ENCODE measurements around the gene MADCAM1. TPM values are rescaled to one million over a fixed set of nuclear protein-coding genes. Genes with fewer than 3 reads are reported as not detected.

Gene MADCAM1
- total RNA-seq, 1 donor from 2014 or later: 0.53 TPM

DNA sequence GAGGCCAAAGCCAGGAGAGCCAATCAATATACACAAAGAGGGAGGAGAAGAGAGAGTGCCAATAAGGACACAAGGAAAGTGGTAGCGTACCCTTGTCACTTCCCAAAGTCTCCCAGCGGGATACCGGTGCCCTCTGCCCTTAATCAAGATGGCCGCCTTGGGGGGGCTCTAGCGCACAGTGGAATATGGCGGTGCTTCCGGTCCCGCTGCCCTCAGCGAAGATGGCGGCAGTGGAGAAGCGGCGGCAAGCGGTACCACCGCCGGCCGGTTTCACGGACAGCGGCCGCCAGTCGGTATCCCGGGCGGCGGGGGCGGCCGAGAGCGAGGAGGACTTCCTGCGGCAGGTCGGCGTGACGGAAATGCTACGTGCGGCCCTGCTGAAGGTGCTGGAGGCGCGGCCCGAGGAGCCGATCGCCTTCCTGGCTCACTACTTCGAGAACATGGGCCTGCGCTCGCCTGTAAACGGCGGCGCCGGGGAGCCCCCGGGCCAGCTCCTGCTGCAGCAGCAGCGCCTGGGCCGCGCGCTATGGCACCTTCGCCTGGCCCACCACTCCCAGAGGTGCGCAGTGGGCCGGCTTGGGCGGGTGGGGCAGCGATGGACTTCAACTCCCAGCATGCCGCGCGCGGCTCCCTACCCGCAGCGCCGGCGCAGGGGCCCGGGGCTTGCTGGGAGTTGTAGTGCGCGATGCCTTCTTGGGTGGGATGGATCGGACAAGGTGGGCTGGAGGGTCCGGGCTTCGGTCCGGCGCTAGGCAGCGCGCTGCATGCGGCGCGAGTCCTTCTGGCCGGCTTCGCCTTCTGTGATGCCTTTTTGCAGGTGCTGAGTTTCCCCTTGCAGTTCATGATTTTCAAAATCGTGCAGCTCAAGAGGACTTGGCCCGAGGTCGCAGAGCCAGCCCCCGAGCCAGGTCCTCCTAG is 11.3 kb downstream of the MADCAM1 start, which contains the start of gene TPGS1:
TPGS1 (plus strand) TSS at position 212 of the 918 bp plus-strand sequence; CDS start at position 222, 10 bp downstream.
- DNase-seq (ENCODE audit: low spot score): peak; percentile 99
- peak; percentile 87 for ATAC-seq

DNA sequence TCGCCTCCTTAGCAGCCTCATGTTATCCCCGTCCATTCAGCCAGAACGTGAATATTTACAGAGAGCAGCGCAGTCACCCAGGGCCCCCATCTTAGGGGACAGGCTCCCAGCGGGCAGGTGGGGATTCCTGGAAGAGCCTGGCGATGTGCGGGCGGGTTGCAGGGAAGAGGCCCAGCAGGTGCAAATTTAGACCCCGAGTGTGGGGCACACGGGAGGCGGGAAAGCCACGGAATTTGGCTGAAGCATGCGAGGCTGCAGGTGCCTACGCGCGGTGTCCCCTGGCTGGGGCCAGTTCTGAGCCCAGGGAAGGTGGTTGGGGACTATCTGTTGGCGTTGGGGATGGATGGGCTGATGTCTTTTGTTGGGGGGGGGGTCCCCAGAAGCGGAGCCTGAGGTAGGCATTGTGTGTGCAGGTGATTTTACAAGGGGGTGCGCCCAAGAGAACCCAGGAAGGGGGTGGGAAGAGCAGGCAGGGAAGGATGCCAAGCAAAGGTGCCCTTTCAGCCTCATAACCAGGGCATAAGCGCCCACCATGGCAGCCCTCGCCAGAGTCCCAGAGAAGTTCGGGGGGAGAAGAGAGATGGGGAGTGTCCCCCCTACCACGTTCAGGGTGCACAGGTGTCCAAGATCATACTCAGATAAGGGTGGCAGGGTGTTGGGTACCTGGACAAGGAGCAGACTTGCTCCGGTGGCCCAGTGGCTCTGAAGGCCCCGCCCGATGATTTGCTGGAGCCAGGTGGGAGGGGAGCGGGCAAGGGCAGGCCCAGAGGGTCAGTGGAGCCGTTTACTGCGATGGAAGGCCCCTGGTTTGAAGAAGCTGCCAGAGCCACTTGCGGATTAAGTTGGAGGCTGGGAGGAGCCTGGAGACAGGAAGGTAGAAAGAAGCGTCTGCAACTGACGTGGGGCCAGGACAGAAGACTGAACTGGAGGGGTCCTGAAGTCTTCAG is 12.2 kb downstream of the MADCAM1 start:
- DNase-seq (ENCODE audit: low spot score) (no peak), ATAC-seq (no peak)

- DNase-seq (ENCODE audit: low spot score) (peak; percentile 68), ATAC-seq (peak; percentile 10)
Measured at GRCh38 chr19:510606-511100, 14.4 kb downstream of the MADCAM1 start.

DNA sequence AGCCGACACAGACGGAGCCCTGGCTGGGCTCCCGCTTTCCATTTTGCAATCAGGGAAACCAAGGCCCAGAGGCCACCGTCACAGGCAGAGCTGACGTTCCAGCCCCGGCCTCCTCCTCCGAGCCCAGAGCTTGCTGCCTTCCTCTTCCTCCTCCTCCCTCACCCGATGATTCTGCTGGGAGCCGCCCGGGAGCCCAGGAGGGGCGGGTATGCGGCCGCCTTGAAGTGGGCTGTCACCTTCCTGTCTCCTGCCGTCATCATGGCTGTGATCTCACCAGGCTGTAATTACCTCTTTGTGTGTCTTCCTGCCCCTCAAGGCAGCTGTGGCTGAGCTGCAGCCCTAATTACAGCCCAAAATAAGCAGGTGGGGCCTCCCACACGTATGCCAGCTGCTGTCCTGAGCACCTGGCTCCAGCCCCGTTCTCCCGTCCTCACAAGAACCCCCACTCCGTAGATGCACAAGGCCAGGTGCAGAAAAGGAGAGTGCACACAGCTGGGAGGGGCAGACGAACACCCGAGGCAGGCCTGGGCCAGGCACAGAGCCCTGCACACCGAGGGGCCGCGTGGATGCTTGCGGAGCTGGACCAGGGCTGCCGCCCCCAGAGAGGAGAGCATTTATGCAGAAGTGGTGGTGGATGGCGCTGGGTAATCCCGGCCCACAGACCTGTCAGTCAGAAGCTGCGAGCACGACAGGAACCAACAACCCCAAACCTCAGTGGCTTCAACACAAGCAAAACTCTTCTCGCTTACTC is 15.0 kb downstream of the MADCAM1 start:
- DNase-seq (ENCODE audit: low spot score): no peak
- ATAC-seq: no peak

GRCh38 chr19:512547-513365 is 16.5 kb downstream of the MADCAM1 start:
- DNase-seq (ENCODE audit: low spot score) (no peak), ATAC-seq (no peak)

DNA sequence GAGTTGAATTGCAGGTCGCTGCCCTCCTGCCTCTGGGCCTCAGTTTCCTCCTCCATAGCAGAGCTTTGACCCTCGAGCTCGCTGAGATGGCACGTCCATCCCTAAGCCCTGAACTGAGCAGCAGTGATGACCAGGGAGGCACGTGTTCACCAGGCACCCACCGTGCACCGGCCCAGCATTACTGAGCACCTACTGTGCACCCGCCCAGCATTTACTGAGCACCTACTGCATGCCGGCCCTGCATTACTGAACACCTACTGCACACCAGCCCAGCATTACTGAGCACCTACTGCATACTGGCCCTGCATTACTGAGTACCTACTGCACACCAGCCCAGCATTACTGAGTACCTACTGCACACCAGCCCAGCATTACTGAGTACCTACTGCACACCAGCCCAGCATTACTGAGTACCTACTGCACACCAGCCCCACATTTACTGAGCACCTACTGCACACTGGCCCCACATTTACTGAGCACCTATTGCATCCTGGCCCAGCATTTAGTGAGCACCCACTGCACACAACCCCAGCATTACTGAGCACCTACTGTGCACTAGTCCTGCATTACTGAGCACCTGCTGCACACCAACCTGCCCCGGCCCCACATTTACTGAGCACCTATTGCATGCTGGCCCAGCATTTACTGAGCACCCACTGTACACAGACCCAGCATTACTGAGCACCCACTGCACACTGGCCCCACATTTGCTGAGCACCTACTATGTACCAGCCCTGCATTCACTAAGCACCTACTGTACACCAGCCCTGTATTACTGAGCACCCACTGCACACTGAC is 17.3 kb downstream of the MADCAM1 start:
- ATAC-seq: no peak
- no peak for DNase-seq (ENCODE audit: low spot score)

GRCh38 chr19:514166-514663 is 17.9 kb downstream of the MADCAM1 start:
- DNase-seq (ENCODE audit: low spot score) (no peak), ATAC-seq (no peak)

- peak; percentile 10 for ATAC-seq
- DNase-seq (ENCODE audit: low spot score): no peak
Measured at GRCh38 chr19:517721-518597, 21.7 kb downstream of the MADCAM1 start.

DNA sequence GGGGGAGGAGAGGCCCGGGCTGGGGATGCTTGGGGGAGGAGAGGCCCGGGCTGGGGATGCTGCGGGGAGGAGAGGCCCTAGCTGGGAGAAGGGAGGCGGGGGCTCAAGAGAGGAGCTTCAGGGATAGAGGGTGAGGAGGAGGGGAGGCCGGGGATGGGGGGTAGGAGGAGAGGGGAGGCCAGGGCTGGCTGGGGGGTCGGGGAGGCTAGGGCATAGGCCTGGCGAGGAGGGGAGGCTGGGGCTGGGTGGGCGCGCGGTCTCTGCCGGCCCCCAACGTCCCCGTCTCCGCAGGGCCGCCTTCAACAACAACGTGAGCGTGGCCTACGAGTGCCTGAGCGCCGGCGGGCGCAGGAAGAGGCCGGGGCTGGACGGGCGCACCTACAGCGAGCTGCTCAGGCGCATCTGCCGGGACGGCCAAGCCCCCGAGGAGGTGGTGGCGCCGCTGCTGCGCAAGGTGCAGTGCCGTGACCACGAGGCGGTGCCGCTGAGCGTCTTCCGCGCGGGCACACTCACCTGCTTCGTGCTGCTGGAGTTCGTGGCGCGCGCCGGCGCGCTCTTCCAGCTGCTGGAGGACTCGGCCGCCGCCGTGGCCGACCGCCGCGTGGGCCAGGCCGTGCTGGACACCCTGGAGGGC is 22.4 kb downstream of the MADCAM1 start:
- peak; percentile 33 for ATAC-seq
- DNase-seq (ENCODE audit: low spot score): no peak

- no peak for DNase-seq (ENCODE audit: low spot score)
- peak; percentile 8 for ATAC-seq
Measured at GRCh38 chr19:519449-519865, 23.2 kb downstream of the MADCAM1 start.

GRCh38 chr19:522726-523125 is 26.4 kb downstream of the MADCAM1 start:
- DNase-seq (ENCODE audit: low spot score) (no peak), ATAC-seq (no peak)

DNA sequence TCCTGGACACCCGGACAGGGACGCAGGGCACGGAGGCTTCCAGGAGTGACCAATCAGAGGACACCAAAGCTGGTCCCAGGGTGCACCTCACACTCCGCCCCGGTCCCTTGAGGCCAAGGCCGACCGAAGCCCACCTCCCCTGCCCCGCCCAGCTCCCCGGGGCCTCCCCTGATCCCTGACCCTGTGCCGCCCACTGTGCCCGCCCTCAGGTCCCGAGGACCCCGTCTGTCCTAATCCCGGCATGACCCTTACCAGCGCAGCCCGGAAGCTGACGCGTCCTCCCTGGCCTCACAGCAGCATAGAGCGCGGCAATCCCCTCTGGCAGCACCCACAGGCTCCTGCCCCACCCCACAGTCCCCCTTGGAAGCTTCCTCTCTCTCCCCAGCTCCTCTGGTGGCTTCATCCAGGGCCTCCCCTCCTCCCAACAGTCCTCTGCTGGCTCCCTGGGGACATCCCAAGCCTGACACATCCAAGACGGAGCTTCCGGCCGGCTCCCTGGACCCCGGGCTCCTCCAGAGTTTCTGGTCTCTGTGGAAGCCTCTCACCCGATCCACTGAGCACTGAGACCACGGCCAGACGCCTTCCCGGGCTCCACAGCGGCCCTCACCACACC is 27.9 kb downstream of the MADCAM1 start:
- DNase-seq (ENCODE audit: low spot score) (no peak), ATAC-seq (peak; percentile 11)

DNA sequence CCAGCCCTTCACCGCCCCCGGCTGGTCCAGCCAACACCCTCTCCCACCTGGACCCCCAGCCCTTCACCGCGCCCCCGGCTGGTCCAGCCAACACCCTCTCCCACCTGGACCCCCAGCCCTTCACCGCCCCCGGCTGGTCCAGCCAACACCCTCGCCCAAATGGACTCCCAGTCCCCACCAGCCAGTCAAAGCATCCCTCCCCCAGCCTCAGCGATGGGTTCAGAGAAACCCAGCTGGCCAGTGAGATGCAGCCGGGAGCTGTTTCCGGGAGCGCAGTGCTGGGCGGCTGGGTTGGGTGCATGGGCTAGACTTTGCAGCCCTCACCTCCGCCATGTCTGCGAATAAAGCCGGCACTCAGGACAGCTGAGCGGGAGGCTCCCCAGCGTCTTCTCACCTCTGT is 28.7 kb downstream of the MADCAM1 start:
- DNase-seq (ENCODE audit: low spot score) (no peak), ATAC-seq (no peak)

GRCh38 chr19:525857-526419 is 29.7 kb downstream of the MADCAM1 start:
- no peak for ATAC-seq
- no peak for DNase-seq (ENCODE audit: low spot score)

DNA sequence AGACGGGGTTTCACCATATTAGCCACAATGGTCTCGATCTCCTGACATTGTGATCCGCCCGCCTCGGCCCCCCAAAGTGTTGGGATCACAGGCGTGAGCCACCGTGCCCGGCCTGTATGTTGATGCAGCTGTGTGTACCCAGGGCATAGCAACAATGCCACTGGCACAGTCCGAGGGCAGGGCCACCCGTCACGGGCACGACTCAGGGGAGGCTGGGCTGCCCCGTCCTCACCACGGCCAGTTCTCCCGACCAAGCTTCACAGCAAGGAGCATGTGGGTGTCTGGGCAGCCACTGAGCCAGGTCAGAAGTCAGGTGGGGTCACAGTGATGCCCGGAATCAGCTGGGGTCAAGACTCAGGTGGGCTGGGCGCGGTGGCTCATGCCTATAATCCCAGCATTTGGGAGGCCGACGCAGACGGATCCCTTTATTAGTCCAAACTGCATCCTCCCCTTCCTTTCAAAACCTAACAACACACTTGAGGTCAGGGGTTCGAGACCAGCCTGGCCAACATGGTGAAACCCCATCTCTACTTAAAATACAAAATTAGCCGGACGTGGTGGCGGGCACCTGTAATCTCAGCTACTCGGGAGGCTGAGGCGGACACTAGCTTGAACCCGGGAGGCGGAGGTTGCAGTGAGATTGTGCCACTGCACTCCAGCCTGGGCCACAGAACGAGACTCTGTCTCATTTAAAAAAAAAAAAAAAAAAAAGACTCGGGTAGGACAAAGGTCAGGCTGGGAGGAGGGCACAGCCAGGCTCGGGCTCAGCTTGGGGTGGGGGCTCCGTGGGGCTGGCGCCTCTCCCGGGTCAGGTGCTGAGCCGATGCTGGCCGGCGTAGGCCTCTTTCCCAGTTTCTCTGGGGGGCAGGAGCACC is 34.1 kb downstream of the MADCAM1 start:
- ATAC-seq (peak; percentile 34), DNase-seq (ENCODE audit: low spot score) (no peak)

Measured in left lobe of liver (tissue), 2 donors.